RPMI8226 (cell line): ENCODE measurements around the gene OSM.
"Not testable (repeated sequence)": the region's sequence is repeated elsewhere in the genome, so short reads cannot be mapped to it uniquely, and the experiment has no call there.

Source experiments
- DNase-seq: peaks from one replicate; pipeline ENCODE4 v3.0.0-alpha.2; 2015

OSM gene

DNA sequence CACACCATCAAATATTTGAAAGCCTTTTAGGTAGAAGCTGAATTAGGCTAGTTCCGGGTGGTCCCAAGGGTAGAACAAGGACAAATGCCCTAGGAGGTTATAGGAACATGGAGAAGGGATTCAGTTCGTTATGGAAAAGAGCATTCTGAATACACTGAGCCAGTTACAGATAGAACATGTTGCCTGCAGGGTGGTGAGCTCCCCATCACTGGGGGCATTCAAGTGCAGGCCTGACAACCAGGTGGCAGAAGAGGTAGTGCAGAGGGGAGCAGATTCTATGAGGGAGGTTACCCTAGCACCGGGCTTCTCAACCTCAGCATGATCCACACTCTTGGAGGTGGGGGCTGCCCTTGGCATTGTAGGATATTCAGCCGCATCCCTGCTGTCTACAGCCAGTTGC is 44.3 kb downstream of the OSM start:
- no peak for DNase-seq

DNA sequence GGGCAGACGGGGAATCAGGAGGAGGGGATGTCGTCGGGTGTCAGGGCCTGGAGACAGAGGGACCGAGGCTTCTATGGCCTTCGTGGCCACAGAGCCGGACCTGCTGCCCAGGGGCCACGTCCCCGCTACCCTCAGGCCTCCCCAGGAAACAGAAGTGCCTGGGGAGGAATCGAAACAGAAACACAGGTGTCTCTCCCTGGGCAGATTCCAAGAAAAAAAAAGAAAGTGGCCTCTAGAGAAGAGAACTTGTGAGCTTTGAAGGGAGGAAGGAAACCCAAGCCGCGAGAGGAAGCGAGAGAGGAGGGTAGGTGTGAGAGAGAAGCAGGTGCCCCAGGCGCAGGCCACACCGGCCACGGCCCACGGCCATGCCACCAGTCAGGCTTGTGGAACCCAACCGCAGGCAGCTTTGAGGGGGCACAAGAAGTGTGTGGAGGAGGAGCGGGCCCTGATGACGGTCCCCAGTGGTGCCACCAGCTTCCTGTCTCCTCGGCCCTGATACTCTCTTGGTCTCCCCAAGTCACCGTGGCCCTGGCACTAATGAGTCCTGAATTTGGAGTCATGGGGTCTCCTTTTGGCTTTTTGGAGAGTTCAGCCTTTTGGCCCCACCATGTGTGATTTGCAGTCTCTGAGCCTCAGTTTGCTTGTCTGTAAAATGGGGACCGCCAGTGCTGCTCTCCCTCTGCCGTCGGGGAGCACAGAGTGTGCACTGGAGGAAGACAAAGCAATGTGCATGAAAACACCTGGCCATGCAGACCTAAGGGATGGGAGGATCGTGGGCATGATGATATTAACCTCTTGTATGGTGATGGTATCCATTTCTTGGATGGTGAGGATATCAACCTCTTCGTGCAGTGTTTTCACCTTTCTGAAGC is 45.3 kb downstream of the OSM start:
- peak; percentile 90 for DNase-seq

DNA sequence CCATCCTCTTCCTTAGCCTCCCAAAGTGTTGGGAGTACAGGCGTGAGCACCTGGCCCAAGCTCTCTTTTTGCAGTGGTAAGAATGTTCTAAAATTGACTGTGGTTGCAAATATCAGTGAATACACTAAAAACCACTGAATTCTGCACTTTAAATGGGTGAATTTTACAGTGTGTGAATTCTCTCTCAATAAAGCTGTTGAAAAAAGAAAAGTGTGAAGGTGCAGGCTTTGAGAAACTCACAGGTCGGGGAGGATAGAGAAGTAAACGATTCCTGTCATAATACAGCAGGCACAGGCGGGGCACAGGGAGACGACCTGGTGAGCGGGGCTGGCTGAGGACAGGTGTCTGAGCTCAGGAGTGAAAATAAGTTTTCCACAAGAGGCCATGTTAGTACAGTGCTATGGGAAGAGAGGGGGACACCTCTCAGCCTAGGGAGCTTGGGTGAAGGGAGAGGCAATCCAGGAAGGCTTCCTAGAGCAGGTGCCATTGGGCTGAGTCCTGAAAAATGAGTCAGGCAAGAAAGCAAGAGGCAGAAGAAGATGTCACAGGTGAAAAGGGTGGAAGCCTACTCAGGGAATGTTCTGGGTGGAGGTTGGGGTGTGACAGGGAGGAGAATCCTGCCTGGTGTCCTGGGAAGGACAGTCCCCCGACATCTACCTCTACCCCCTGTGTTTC is 46.2 kb downstream of the OSM start:
- DNase-seq: peak; percentile 38

DNA sequence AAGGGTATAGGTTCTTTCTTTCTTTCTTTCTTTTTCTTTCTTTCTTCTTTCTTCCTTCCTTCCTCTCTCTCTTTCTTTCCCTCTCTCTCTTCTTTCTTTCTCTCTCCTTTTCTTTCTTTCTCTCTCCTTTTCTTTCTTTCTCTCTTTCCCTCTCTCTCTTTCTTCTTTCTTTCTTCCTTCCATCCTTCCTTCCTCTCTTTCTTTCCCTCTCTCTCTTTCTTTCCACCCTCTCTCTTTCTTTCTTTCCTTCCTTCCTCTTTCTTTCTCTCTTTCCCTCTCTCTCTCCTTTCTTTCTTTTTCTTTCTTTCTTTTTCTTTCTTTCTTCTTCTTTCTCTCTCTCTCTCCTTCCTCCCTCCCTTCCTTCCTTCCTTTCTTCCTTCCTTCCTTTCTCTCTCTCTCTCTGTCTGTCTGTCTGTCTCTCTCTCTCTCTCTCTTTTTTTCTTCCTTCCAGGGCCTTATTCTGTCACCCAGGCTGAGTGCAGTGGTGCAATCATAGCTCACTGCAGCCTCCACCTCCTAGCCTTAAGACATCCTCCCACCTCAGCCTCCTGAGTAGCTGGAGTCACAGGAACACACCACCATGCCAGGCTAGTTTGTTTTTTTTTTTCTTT is 46.9 kb downstream of the OSM start:
- no peak for DNase-seq

DNA sequence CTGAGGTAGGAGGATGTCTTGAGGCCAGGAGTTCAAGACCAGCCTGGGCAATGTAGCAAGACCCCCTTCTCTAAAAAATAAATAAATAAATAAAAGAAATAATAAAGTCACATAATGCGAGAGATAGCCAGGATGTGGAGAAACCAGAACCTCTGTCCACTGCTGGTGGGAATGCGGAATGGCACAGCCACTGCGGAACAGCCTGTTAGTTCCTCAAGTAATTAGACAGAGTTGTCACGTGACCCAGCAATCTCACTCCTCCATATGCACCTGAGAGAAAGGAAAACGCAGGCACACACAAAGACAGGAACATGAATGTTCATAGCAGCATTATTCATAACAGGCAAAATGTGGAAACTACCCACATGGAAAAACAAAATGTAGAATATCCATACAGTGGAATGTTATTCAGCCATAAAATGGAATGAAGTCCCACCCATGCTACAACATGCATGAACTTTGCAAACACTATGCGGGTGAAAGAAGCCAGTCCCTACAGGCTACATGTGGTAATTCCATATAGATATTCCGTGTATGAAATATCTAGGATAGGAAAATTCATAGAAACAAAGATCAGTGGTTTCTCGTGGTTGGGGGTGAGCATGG is 47.5 kb downstream of the OSM start:
- no peak for DNase-seq

DNA sequence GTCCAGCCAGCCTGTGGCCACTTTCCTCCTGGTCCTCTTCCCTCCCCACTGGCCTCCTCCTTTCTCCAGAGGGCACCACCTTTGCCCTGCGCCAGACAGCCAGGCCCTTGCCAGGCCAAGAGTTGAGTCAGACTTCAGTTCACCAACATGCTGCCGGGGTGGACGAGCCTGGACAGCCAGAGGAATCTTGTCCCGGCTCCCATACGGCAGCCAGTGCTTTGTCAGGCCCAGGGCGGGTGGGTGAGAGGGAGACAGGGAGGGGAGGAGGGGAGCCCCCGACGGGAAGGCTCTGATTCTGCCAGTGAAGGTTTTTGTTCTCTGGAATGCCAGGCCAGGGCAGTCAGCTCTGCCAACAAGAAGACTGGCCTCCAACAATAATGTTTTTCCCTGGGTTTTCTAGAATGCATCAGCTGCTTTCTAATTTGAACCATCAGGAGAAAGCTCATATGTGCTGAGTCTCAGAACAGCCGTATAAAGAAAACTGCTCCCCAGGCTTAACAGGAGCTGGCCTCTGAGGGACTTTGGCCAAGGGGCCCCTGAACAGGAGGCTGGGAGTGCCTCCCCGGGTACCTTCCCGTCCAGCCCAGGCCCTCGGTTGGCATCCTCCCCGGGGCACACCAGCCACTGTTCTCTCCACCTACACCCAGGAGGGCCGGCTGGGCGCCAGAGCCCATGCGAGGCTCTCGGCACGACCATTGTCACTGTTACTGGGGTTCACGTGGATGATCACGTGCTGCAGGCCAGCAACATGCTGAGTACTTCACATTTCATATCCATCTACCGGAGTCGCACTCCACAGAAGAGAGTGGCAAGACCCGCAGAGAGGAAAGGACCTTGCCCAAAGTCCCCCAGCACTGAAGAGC is 48.7 kb downstream of the OSM start:
- no peak for DNase-seq

DNA sequence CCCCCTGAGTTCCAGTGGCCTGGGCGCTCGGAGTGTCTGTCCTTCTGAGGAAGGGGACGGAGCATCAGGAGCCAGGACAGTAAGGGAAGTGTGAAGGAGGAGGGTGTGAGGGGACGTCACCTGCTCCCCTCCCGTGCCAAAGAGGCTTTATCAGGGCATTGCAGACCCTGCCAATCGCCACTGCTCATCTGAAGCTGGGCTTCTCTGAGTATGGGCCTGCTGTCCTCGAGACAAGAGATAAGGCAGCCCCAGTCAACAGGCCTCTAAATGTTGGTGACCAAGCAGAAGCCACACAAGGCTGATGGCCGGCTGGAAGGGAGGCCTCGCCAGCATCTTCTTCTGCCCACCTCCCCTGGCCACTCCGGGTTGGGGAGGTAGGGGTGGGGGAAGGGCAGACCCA is 49.9 kb downstream of the OSM start:
- DNase-seq: no peak

DNA sequence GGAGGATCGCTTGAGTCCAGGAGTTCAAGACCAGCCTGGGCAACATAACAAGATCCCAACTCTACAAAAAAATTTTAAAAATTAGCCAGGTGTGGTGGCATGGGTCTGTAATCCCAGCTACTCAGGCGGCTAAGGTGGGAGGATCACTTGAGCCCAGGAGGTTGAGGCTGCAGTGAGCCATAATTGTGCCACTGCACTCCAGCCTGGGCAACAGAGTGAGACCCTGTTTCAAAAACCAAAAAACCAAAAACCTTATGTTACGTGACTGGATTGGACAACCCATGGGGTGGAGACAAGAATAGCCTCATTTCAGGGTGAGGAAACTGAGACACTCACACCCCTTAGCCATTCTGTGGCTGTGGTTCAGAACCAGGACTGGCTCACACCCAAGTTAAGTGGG is 50.4 kb downstream of the OSM start:
- not testable (repeated sequence) for DNase-seq

DNA sequence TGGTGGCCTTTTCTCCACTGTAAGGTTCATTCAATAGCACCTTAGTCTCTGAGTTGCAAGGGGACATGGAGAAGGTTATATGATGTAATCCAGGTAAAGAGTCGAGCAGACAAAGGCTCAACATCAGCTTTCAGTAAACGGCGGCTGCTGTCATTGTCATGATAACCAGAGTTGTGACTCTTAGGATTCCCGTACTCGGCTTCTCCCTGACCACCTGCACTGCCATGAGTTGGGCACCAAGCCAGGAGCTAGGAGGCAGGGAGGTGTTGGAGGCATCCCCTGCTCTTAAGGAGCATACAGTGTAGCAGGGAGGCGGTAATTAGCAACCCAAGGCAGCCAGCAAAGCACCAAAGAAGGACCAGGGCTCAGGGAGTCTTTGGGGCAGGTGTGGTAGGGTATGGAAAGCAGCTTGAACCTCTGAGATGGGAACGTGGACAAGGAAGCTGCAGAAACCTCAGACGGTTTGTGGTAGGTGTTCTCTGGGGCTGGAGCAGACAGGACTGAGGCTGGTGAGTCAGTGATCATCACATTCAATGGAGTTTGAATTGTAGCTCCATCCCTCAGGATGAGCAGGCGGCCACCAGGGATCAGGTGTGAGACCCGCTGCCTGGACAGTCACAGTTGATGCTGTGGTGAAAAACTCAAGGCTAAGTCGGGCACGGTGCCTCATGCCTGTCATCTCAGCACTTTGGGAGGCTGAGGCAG is 51.8 kb downstream of the OSM start:
- DNase-seq: peak; percentile 65

DNA sequence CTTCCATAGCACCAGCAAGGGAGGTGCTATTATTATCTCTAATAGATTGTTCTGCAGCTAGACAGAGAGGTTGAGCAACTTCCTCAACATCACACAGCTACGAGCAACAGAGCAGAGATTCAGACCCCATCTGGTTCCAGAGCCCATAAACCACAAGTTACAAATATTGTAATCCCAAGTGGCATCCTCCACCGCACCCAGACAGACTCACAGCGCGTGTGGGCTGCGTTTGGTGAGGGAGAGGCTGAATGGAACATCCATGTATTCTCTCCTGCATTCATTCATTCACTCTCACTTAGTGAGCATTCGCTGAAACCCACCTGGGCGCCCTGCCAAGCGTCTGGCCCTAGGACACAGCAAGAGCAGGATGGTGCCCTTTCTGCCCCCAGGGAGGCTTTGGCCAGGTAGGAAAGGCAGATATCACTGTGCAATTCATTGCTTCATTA is 53.6 kb downstream of the OSM start:
- no peak for DNase-seq
